HAP-1 (cell line): ENCODE data around the gene PUS3.

Experiments
- DNase-seq, 2 experiments: peaks; one replicate each; pipeline ENCODE4 v3.0.0-alpha.2; 2016 to 2020; ENCODE audit warnings: low spot score in 2 of 2
- H3K27me3 ChIP-seq: fragments of 250-450 bp; sonication (Bioruptor Pico); 2 replicates; pipeline ENCODE4 v1.5.1; 2020; ENCODE audit warnings: low read depth, mild to moderate bottlenecking, moderate library complexity
- H3K36me3 ChIP-seq: fragments of 250-450 bp; sonication (Bioruptor Pico); replicated peaks from 2 replicates; pipeline ENCODE4 v1.5.1; 2020; ENCODE audit warnings: mild to moderate bottlenecking
- H3K4me1 ChIP-seq: fragments of 250-450 bp; sonication (Bioruptor Pico); 2 replicates; pipeline ENCODE4 v1.5.1; 2020; ENCODE audit warnings: mild to moderate bottlenecking
- H3K4me3 ChIP-seq: fragments of 250-450 bp; sonication (Bioruptor Pico); 2 replicates; pipeline ENCODE4 v1.5.1; 2020; ENCODE audit warnings: mild to moderate bottlenecking, moderate library complexity
- H3K9me3 ChIP-seq: fragments of 250-450 bp; sonication (Bioruptor Pico); 2 replicates; pipeline ENCODE4 v1.5.1; 2020; ENCODE audit warnings: mild to moderate bottlenecking, moderate library complexity
- in situ Hi-C: fragments of 300-500 bp; cut with MboI; formaldehyde crosslinking; loops from 3 replicates; pipeline ENCODE4 v1.14.3; 2020; ENCODE audit warnings: low sequenced_read_pairs, inconsistent platforms, mixed read lengths

The PUS3 gene

GRCh38 chr11:125846188-125846587 lies 56.8 kb downstream of the PUS3 start:
- Histone ChIP-seq H3K27me3 (no peaks in the 10 kb centered on the region), H3K36me3 (no peaks in the 10 kb centered on the region), H3K9me3 (0 out of 2 replicates have a peak, but pooled peaks cover 4% of the 10 kb centered on the region), H3K4me1 (no peaks in the 10 kb centered on the region), H3K4me3 (no peak overlapping the region)
- in situ Hi-C loops = no loop called here
- DNase-seq = no peak
